Epithelial cell of esophagus (primary cell): ENCODE measurements around the gene TLE1.

ENCODE experiments used
- DNase-seq: peaks from one replicate; pipeline ENCODE4 v3.0.0; 2010; ENCODE audit warnings: low read depth
- H3K4me3 ChIP-seq: 2 replicates; pipeline ENCODE4 v1.5.1; 2011; ENCODE audit warnings: mild to moderate bottlenecking, low read length, control low read depth
- CTCF ChIP-seq: IDR thresholded peaks from 2 replicates; pipeline ENCODE4 v1.5.1; 2011; ENCODE audit warnings: low read depth, mild to moderate bottlenecking, low read length, control low read depth, inconsistent platforms; ENCODE audit not compliant: insufficient read depth; ENCODE audit errors: missing control alignments

The TLE1 gene

GRCh38 chr9:81684635-81685034 lies 4.7 kb downstream of the TLE1 start:
- no peak for DNase-seq
- no peak for TF ChIP-seq CTCF
- H3K4me3 ChIP-seq, result no peak overlapping the region

GRCh38 chr9:81683704-81684103 lies 5.6 kb downstream of the TLE1 start:
- no peak for DNase-seq
- no peak for TF ChIP-seq CTCF
- H3K4me3 ChIP-seq, result no peak overlapping the region

- H3K4me3 ChIP-seq, result no peak overlapping the region
- no peak for TF ChIP-seq CTCF
Measured at GRCh38 chr9:81683238-81683637, 6.1 kb downstream of the TLE1 start.

GRCh38 chr9:81682797-81683196 lies 6.5 kb downstream of the TLE1 start:
- DNase-seq, result peak; percentile 11
- no peak overlapping the region for H3K4me3 ChIP-seq
- no peak for TF ChIP-seq CTCF

More at GRCh38 chr9:81683238-81683637, 6.1 kb downstream of the TLE1 start:
- DNase-seq, result no peak

GRCh38 chr9:81682177-81682576 lies 7.2 kb downstream of the TLE1 start:
- no peak for DNase-seq

GRCh38 chr9:81680506-81680905 lies 8.8 kb downstream of the TLE1 start:
- H3K4me3 ChIP-seq, result no peak overlapping the region
- TF ChIP-seq CTCF, result no peak
- DNase-seq, result no peak

More at GRCh38 chr9:81682177-81682576, 7.2 kb downstream of the TLE1 start:
- TF ChIP-seq CTCF, result no peak
- H3K4me3 ChIP-seq, result no peak overlapping the region

GRCh38 chr9:81680006-81680405 lies 9.3 kb downstream of the TLE1 start:
- peak; percentile 37 for DNase-seq
- TF ChIP-seq CTCF, result no peak
- H3K4me3 ChIP-seq, result no peak overlapping the region
